ENCODE data around the gene DNASE1.

GRCh38 chr16:3687792-3688191, 33.3 kb downstream of the DNASE1 start:
- no peak for TF ChIP-seq RAD21 (IDR thresholded peaks at IDR 0.05)
- no peak for TF ChIP-seq HNF4G (IDR thresholded peaks at IDR 0.05)
- no peak for TF ChIP-seq CTCF (IDR thresholded peaks at IDR 0.05; ENCODE audit: low read depth, low read length, missing input control)
- no peak for TF ChIP-seq REST (IDR thresholded peaks at IDR 0.05)
- no peak for TF ChIP-seq EGR1 (IDR thresholded peaks at IDR 0.05; ENCODE audit: low read depth in 2 of 2)
- TF ChIP-seq ATF3 (IDR thresholded peaks at IDR 0.05), result no peak
- no peak for TF ChIP-seq TAF1 (conservative IDR thresholded peaks at IDR 0.05)
- TF ChIP-seq FOXA1 (IDR thresholded peaks at IDR 0.05), result no peak
- no peak for TF ChIP-seq MAX (IDR thresholded peaks at IDR 0.05)
- TF ChIP-seq YY1 (IDR thresholded peaks at IDR 0.05), result no peak
- no peak for TF ChIP-seq JUND (IDR thresholded peaks at IDR 0.05)
- no peak for TF ChIP-seq GABPA (IDR thresholded peaks at IDR 0.05 in 1 of 2, conservative IDR thresholded peaks at IDR 0.05 in 1 of 2)
- no peak for TF ChIP-seq SP1 (IDR thresholded peaks at IDR 0.05)
- no peak for TF ChIP-seq ZBTB33 (IDR thresholded peaks at IDR 0.05)
